Esophagus muscularis mucosa (tissue), 4 donors: ENCODE data around the gene RASGRF1.

Source experiments
- EP300 ChIP-seq: sonication (generic); formaldehyde crosslinking; IDR thresholded peaks from one replicate; pipeline ENCODE4 v1.6.1; 2017; ENCODE audit warnings: antibody characterized with exemption
- POLR2AphosphoS5 ChIP-seq, 2 donors: sonication (generic); formaldehyde crosslinking; IDR thresholded peaks; one replicate each; pipeline ENCODE4 v1.6.1; 2017; ENCODE audit warnings: antibody characterized with exemption in 2 of 2
- TF ChIP-seq, protein P1 (sequence below), 3 experiments: fragments of 200-600 bp in 2 of 3; fragments of 450-650 bp in 1 of 3; sonication (generic) in 2 of 3; IDR thresholded peaks; one replicate each; pipeline ENCODE4 v1.5.1; 2017 to 2019; ENCODE audit warnings: antibody characterized with exemption in 3 of 3, mild to moderate bottlenecking in 2 of 3, moderate library complexity in 1 of 3

DNA sequence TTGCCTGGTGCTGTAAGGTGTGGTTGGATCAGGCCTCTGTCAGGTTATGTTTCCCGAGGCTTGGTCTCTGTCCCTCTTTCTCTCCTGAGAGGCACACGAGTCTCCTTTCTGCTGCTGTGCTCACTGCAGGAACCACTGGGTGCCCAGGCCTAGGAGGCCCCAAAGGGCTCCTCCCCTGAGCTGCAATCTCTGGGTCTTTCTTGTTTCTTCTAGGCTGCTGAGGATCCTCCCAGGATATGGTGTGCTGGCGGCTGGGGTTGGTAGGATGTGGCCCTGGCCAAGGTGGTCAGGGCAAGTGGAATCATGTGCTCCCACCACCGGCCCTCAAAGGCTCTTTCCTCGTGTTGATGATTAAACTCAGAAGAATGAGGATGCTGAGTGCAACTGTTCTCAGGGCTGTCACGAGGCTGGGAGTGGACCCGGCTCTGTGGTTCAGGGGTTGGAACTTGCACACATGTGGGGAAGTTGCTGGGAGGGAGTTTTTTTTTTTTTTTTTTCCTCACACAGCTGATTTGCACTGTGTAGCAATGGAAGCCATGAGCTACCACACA, 102.1 kb downstream of the RASGRF1 start:
- TF ChIP-seq, protein P1, sequence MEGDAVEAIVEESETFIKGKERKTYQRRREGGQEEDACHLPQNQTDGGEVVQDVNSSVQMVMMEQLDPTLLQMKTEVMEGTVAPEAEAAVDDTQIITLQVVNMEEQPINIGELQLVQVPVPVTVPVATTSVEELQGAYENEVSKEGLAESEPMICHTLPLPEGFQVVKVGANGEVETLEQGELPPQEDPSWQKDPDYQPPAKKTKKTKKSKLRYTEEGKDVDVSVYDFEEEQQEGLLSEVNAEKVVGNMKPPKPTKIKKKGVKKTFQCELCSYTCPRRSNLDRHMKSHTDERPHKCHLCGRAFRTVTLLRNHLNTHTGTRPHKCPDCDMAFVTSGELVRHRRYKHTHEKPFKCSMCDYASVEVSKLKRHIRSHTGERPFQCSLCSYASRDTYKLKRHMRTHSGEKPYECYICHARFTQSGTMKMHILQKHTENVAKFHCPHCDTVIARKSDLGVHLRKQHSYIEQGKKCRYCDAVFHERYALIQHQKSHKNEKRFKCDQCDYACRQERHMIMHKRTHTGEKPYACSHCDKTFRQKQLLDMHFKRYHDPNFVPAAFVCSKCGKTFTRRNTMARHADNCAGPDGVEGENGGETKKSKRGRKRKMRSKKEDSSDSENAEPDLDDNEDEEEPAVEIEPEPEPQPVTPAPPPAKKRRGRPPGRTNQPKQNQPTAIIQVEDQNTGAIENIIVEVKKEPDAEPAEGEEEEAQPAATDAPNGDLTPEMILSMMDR (IDR thresholded peaks at IDR 0.05) = no peak
- TF ChIP-seq EP300 = no peak
- TF ChIP-seq POLR2AphosphoS5 (IDR thresholded peaks at IDR 0.05) = peak; percentile 43 to 71
